Measurements from ENCODE around the gene CXorf66.
"Not testable (repeated sequence)": the region's sequence is repeated elsewhere in the genome, so short reads cannot be mapped to it uniquely, and the experiment has no call there.

The CXorf66 gene

DNA sequence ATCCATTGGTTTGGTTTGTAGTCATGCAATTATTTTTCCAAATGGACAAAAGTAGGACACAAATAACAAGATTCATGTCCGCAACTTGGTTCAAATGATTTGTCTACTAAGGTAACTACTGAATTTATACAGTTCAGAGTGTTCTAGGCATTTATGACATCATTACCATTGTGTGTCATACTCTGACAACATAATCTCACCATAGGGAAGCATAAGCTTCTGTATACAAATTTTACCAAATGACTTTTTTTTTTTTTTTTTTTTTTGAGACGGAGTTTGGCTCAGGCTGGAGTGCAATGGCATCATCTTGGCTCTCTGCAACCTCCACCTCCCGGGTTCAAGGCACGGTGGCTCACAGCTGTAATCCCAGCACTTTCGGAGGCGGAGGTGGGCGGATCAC lies at the start of gene CXorf66:
TSS of gene CXorf66 (minus strand) at position 101 of the 400 bp plus-strand sequence. CDS start at position 76, 25 bp downstream.
- no peak for DNase-seq

DNA sequence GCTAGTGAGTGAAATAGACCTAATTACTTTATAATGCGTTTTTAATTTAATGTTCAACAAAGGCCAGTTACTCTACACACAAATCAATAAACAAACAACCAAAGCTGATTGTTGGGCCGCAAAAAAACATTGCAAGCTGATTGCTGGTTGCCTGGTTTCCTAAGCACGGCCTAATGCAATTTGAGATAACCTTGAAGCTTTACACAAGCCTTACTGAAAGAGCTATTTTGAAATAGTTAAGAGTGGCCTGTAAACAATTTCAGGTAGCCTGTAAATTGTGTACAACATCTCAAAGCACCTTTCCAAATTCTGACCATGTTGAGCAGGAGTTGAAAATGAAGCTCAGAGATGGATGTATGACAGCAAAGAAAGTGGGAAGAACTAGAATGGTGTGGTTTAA lies 17.5 kb upstream of the CXorf66 start:
- no peak for DNase-seq

DNA sequence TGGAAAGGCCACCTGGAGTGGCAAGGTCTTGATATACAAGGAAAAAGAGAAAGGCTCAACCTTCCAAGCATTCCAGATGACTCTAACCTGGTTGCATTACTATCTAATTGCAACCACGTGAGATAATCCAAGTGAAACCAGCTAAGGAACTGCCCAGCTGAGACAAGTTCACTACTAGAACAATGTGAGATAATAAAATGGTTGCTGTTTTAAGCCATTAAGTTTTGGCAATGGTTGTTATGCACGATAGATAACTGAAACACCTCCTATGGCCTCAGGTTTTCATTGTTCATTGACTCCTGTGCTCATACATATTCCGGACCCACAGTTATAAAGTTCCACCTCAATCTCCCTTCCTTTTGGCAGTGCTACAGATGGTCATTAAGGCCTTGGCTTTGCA lies 9.2 kb upstream of the CXorf66 start:
- DNase-seq: no peak

DNA sequence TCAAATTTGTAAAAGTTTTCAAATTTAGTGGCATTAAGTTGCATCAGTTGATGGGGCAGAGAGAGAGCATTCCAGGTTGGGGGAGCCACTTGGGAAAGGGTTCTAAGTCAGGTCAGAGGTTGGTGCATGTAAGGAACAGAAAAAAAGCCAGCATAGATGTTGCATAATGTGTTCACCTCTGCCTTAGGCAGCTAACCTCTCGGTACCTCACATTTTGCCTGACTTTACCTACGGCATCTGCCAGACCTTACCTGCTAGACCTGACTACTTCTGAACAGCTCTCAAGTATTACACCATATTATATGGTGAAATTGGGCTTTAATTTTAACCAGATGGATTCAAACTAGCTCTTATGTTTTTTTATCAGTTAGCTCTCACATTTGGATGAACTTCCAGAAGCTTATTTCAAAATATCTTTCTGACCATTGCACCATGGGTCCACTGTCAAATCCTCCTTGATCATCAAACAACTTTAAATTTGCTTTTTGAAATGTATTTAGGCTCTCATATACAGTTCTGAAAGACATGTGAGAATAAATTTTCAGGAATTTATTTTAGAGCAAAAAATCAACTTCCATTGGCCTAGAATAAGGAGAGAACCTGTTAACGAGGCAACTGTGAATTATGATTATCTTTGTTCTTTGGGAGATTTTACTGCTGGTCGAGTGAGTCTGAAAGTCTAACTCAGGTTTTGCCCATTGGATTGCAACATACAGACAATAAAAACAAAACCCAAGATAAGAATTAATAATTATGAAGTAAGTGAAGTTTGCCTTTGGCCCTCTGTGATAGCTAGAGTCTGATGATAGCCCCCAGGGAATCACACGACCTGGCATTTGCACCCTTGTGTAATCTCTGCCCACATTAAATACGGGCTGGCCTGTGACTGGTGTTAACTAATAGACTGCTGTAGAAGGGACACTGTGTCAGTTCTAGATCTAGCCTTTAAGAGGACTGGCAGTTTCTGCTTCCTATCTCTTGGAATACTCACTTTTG lies 7.6 kb upstream of the CXorf66 start:
- DNase-seq: no peak

DNA sequence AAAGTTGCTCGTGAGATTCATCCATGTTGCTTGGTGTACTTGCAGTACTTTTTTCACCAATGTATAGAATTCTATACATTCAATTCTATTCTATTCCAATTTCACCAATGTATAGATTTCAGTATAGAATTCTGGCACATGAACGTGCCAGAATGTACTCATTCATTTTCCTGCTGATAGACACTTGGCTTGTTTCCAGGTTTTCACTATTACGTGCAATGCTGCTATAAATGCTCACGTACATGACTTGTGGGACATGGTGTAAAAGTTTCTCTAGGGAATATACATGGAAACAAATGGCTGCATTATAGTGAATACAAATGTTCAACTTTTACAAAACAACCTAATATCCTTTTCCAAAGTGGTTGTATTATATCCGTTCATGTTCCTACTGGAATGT lies 6.8 kb upstream of the CXorf66 start:
- no peak for DNase-seq

DNA sequence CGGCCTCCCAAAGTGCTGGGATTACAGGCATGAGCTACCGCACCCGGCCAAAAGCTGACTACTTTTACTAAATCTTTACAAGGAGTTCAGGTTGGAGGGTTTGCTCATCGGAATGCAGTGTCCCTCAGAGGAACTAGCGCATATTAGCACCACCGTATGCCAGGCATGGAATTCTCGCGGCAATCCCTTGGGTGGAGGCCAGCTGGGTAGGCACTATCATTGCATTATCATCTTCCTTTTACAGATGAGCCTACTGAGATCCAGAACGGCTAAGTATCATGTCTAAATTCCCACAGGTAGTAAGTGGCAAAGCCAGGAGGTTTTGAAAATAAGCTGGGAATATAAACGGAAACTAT lies 6.1 kb upstream of the CXorf66 start:
- DNase-seq: no peak

DNA sequence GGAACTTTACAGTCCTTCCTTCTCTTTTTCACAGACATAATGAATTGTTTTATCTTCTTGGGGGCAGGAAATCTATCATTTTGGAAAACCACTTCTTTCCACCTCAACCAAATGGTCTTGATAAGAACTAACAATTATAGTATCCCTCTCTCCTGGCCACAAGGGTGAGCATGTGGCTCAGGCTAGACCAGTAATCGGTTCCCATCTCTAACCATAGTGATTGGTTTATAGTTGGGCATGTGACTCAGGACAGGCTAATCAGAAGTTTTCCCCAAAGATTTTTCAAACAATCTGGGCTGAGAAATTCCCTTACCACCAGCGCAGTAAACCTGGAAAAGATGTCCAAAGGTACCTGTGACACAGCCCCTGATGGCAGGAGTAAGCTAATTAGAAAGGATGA lies 4.0 kb upstream of the CXorf66 start:
- DNase-seq: no peak

- DNase-seq: no peak
Observed at GRCh38 chrX:139967750-139968149, 2.4 kb upstream of the CXorf66 start.

DNA sequence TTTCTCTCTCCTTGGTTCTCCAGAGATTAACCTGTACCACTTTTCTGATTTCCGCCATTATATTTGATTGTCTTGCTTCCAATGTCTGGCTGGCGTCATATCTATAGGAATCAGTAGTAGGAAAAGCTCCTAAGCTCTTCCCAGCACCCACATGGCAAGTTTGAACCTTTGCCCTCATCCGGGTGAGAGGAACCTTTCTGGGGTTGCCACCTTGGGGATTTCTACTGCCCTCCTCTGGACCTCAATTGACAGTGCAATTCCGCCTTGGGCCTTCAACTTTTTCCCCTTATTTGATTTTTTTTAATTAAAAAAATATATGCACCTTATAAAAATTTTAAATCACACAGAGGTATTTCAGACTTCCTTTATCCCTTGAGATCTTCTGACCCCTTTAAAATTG lies 2.0 kb upstream of the CXorf66 start:
- DNase-seq: no peak

- DNase-seq: not testable (repeated sequence)
Observed at GRCh38 chrX:139966159-139966558, 838 bp upstream of the CXorf66 start.

DNA sequence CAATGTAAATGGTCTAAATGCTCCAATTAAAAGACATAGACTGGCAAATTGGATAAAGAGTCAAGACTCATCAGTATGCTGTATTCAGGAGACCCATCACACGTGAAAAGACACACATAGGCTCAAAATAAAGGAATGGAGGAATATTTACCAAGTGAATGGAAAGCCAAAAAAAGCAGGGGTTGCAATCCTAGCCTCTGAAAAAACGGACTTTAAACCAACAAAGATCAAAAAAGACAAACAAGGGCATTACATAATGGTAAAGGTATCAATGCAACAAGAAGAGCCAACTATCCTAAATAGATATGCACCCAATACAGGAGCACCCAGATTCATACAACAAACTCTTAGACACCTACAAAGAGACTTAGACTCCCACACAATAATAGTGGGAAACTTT lies 4.2 kb downstream of the CXorf66 start:
- DNase-seq: not testable (repeated sequence)

- DNase-seq: no peak
Observed at GRCh38 chrX:139949703-139950102, 15.6 kb downstream of the CXorf66 start.

- DNase-seq: no peak
Observed at GRCh38 chrX:139945075-139945474, 20.2 kb downstream of the CXorf66 start.

- no peak for DNase-seq
Observed at GRCh38 chrX:139936259-139936658, 29.1 kb downstream of the CXorf66 start.

DNA sequence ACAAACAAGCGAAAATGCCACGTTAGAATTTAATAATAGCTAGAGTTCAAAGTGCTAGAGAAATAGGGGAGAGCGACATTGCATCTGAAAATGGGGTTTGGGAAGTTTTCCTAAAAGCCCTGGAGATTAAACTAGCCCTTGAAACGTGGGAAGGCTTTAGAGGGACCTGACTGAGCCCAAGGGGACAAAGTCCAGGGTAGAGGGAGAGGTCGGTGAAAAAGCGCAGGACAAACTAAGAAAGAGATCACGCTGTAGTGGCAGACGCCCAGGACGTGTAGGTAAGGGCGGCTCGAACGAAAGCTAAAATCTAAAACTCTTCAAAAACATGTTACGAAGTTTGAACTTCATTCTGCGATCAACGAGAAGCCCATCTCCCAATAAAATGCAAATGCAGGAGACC lies 31.4 kb downstream of the CXorf66 start:
- no peak for DNase-seq

GRCh38 chrX:139932901-139933796 lies 32.2 kb downstream of the CXorf66 start, which contains the start of gene ATP11C:
TSS of gene ATP11C (minus strand) at chrX:139933053. CDS start at chrX:139932042, 1,011 bp downstream.
- DNase-seq: peak; percentile 22

DNA sequence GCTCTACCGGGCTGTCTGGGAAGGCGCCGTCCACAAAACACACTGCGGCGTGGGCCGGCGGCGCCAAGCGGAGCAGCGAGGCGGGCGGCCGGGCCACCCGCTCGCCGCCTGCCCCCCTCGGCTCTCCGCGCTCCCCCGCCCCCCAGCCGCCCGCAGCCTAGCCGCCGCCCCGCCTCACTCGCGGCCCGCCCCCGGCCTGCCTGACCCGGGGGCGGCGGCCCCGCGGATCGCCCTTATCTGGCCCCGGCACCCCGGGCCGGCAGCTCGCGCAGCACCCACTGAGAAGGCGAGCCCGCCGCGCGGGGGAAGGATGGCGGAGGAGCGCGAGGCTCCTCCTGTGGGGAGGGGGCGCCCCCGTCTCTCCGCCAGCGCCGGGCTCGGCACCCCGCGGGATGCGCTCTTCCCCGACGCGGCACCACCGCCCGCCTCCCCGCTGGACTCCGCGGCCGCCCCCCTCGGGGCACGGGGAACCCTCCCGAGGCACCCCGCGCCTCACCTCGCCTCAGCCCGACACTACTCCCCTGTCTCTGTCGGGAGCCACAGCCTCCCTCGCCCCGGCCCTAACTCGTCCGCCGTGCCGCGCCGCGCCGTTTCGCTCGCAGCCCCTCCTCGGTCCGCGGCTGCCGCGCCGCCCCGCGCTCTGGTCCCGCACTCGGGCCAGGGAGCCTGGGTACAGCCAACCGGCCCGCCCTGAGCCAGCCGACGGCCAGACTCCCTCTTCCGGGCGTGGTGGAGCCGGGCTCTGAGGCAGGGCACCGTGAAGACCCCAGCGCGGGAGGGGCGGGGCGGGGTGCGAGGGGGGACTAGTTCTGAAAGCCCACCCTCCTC lies 33.0 kb downstream of the CXorf66 start:
- DNase-seq: no peak

DNA sequence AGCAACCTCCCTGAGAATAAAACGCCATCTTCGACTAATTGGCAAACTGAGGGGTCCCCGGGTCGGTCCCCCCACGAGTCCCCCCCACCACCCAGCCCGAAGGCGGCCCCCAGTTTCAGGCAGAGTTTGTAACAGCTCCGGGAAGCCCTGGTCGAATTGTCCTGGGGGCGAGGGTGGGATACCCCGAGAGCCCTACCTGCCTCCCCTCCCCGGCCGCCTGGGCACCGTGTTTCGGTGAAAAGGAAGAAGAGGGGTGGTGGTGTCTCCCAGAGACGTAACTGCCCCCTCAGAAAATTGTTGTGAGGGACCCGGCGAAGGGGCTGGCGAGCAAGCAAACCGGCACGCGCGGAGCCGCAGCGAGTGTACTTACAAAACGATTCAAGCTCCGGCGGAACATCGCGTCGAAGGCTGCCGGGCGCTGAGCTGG lies 33.7 kb downstream of the CXorf66 start:
- no peak for DNase-seq

GRCh38 chrX:139930916-139931645 lies 34.2 kb downstream of the CXorf66 start:
- peak; percentile 7 for DNase-seq

GRCh38 chrX:139930401-139930800 lies 34.9 kb downstream of the CXorf66 start:
- DNase-seq: no peak

GRCh38 chrX:139929876-139930275 lies 35.4 kb downstream of the CXorf66 start:
- no peak for DNase-seq

DNA sequence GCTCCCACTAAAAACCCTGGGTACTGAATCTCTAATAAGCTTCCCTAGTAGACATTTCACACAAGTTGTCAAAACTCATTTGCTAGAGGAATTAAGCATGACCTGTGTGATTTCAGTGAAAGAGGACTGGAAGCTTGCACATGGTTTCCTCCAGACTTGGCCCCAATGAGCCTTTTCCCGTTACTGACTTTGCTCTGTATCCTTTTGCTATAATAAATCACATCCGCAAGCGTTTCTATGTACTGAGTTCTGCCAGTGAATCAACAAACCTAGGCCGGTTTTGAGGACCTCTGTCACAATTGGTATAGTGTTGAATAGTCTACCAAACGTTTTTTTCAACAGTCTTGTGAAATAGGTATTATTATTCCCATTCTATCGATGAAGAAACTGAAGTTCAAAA lies 40.6 kb downstream of the CXorf66 start:
- DNase-seq: no peak
